ENCODE data around the gene NPFF.

DNA sequence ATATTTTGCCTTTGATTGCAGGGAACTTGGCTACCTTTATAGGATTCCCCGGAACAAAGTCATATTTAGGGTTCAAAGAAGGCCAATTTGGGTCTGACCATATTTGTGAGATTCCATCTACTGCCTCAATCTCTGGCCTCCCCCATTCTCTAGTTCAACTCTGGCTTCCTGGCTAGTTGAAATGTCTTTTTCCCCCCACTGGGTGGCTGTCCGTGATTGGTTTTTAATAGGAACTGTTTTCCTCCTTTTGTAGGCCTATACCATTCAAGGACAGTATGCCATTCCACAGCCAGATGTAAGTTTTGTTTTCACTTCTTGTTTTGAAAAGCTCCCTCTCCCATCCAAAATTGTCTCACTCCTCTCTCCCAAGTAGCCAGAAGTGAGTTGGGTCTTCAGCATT, 41.6 kb downstream of the NPFF start:
- TF ChIP-seq, protein P1, sequence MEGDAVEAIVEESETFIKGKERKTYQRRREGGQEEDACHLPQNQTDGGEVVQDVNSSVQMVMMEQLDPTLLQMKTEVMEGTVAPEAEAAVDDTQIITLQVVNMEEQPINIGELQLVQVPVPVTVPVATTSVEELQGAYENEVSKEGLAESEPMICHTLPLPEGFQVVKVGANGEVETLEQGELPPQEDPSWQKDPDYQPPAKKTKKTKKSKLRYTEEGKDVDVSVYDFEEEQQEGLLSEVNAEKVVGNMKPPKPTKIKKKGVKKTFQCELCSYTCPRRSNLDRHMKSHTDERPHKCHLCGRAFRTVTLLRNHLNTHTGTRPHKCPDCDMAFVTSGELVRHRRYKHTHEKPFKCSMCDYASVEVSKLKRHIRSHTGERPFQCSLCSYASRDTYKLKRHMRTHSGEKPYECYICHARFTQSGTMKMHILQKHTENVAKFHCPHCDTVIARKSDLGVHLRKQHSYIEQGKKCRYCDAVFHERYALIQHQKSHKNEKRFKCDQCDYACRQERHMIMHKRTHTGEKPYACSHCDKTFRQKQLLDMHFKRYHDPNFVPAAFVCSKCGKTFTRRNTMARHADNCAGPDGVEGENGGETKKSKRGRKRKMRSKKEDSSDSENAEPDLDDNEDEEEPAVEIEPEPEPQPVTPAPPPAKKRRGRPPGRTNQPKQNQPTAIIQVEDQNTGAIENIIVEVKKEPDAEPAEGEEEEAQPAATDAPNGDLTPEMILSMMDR (IDR thresholded peaks at IDR 0.05): no peak
- TF ChIP-seq POLR2A (IDR thresholded peaks at IDR 0.05): no peak
